Measurements from ENCODE around the gene GOLPH3.

Gene GOLPH3

GRCh38 chr5:32150366-32150765, 23.8 kb downstream of the GOLPH3 start:
- no peak overlapping the region for H3K4me3 ChIP-seq (ENCODE audit: low read depth, low read length)
- DNase-seq (ENCODE audit: low read depth) = no peak
- TF ChIP-seq CTCF (conservative IDR thresholded peaks at IDR 0.05; ENCODE audit: low read depth, low read length) = no peak

- no peak for TF ChIP-seq CTCF (conservative IDR thresholded peaks at IDR 0.05; ENCODE audit: low read depth, low read length)
Measured at GRCh38 chr5:32147959-32148358, 26.2 kb downstream of the GOLPH3 start.

GRCh38 chr5:32147236-32147635, 26.9 kb downstream of the GOLPH3 start:
- no peak for TF ChIP-seq CTCF (conservative IDR thresholded peaks at IDR 0.05; ENCODE audit: low read depth, low read length)
- peak; percentile 36 for DNase-seq (ENCODE audit: low read depth)
- H3K4me3 ChIP-seq (ENCODE audit: low read depth, low read length) = no peak overlapping the region

More at GRCh38 chr5:32147959-32148358, 26.2 kb downstream of the GOLPH3 start:
- H3K4me3 ChIP-seq (ENCODE audit: low read depth, low read length) = no peak overlapping the region
- no peak for DNase-seq (ENCODE audit: low read depth)

- no peak for TF ChIP-seq CTCF (conservative IDR thresholded peaks at IDR 0.05; ENCODE audit: low read depth, low read length)
- DNase-seq (ENCODE audit: low read depth) = no peak
- H3K4me3 ChIP-seq (ENCODE audit: low read depth, low read length) = no peak overlapping the region
Measured at GRCh38 chr5:32145378-32145777, 28.7 kb downstream of the GOLPH3 start.

GRCh38 chr5:32144378-32145207, 29.5 kb downstream of the GOLPH3 start:
- H3K4me3 ChIP-seq (ENCODE audit: low read depth, low read length) = no peak overlapping the region
- TF ChIP-seq CTCF (conservative IDR thresholded peaks at IDR 0.05; ENCODE audit: low read depth, low read length) = no peak
- no peak for DNase-seq (ENCODE audit: low read depth)

- no peak for TF ChIP-seq CTCF (conservative IDR thresholded peaks at IDR 0.05; ENCODE audit: low read depth, low read length)
Measured at GRCh38 chr5:32143617-32144377, 30.3 kb downstream of the GOLPH3 start.

More at GRCh38 chr5:32143617-32144377, 30.3 kb downstream of the GOLPH3 start:
- H3K4me3 ChIP-seq (ENCODE audit: low read depth, low read length) = no peak overlapping the region
- no peak for DNase-seq (ENCODE audit: low read depth)
